ENCODE data around the gene USP51. TPM values are rescaled to one million over a fixed set of nuclear protein-coding genes. Genes with fewer than 3 reads are reported as not detected.
"Not testable (repeated sequence)": the region's sequence is repeated elsewhere in the genome, so short reads cannot be mapped to it uniquely, and the experiment has no call there.

USP51 gene
- polyA plus RNA-seq, 3 donors = 11.5 to 13.7 (median 12.7) TPM

GRCh38 chrX:55480390-55481062 is 9.1 kb downstream of the USP51 start:
- no peak for DNase-seq

- DNase-seq = not testable (repeated sequence)
These were observed 9.7 kb downstream of the USP51 start for GRCh38 chrX:55479956-55480355.

DNA sequence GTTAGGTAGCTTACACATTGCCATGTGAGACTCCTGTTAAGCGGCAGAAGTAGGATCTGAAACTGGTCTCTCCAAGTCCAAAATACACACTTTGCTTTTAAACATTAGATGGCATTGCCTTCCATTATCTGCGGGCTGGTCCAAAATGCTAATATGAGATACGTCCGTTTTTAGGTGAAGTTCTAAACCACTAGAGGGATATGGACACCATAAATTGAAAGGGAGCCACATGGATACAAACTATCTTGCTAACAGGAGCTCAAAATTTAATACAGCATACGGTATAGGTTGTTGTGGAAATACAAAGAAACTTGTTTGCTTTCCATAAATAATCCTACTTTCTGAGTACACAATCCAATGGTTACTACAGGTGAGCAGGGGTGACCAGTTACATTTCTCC is 23.9 kb downstream of the USP51 start:
- not testable (repeated sequence) for DNase-seq

DNA sequence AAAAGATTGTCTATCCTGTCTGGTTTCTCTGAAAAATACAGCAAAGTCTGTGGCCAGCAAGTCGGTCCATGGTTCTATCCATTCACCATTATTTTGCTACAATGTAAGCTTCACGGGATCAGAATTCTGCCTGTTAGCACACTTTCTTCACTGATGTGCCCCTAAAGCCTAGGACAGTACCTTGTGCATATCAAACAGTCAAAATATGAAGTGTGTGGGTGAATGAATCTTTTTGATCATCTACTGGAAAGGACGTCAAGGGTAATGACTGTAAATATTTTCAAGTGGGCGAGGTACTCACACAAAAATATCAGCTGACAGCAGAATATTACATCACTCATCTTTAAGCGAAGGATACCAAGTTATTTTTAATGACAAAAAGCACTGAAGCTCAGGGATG is 24.5 kb downstream of the USP51 start:
- DNase-seq = not testable (repeated sequence)

DNA sequence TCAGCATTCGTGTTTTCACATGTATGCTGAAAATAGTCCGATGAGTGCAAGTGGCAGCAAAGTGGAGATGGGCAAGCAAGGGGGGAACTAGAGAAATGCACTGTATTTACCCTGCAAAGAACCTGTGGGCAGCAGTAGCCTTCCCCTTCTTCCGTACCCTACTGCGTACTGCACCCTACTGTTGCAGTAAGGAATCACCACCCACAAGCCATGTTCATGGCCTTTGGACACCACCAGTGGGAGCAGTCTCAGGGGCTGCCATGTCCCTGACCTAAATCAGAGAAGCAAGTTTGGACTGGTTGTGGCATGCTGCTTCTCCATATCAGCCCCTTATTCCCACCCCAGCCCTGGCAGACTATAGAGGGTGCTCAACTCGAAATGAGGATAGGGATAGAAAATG is 25.6 kb downstream of the USP51 start:
- not testable (repeated sequence) for DNase-seq

GRCh38 chrX:55459926-55460325 is 29.7 kb downstream of the USP51 start:
- not testable (repeated sequence) for DNase-seq

GRCh38 chrX:55459426-55459825 is 30.2 kb downstream of the USP51 start:
- not testable (repeated sequence) for DNase-seq

DNA sequence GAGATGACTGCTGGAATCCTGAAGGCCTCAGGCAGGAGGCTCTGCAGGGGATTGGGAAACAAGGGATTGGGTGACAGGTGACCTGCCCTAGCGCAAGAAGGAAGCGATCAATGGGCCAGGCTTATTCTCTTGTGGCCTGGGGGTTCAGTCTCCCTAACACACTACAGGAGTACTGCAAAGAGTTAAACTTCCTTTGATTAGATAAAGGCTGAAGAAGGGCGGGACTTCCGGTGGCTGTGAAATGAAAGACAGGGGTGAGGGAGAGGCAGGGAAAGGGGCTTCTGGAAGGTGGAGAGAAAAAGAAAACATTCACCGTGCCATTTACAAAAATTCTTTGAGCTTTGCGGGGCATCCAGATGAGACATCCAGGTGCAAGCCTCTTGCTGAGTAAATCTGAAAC is 33.9 kb downstream of the USP51 start:
- DNase-seq = not testable (repeated sequence)

DNA sequence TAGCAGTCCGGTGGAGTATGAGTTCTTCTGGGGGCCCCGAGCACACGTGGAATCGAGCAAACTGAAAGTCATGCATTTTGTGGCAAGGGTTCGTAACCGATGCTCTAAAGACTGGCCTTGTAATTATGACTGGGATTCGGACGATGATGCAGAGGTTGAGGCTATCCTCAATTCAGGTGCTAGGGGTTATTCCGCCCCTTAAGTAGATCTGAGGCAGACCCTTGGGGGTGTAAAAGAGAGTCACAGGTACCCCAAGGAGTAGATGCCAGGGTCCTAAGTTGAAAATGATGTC is 36.9 kb downstream of the USP51 start:
- no peak for DNase-seq

DNA sequence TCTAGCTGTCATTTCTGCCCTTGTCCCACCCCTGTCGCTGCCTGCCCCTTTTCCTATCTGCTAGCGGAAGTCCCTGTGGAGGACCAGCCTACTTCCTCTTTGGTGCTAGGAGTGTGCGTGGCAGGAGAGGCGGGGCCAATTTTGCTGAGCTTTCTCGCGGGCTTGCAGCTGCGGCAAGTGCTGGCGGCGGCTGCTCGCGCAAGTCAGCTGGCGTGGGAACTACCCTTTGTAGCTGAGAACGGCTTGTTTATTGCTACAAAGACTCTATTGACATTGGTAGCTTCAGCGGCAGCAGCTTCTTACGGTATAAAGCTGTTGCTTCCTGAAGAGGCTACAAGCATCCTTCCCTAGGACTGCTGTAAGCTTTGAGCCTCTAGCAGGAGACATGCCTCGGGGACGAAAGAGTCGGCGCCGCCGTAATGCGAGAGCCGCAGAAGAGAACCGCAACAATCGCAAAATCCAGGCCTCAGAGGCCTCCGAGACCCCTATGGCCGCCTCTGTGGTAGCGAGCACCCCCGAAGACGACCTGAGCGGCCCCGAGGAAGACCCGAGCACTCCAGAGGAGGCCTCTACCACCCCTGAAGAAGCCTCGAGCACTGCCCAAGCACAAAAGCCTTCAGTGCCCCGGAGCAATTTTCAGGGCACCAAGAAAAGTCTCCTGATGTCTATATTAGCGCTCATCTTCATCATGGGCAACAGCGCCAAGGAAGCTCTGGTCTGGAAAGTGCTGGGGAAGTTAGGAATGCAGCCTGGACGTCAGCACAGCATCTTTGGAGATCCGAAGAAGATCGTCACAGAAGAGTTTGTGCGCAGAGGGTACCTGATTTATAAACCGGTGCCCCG is 37.4 kb downstream of the USP51 start, which contains the start of gene MAGEH1:
Gene MAGEH1, plus strand, starts transcription at position 138 of the 843 bp plus-strand sequence. Its CDS starts 248 bp downstream, at position 386.
- DNase-seq = peak; percentile 81

- DNase-seq = no peak
These were observed 38.0 kb downstream of the USP51 start for GRCh38 chrX:55451626-55451989.

GRCh38 chrX:55451141-55451540 is 38.5 kb downstream of the USP51 start:
- DNase-seq = no peak

DNA sequence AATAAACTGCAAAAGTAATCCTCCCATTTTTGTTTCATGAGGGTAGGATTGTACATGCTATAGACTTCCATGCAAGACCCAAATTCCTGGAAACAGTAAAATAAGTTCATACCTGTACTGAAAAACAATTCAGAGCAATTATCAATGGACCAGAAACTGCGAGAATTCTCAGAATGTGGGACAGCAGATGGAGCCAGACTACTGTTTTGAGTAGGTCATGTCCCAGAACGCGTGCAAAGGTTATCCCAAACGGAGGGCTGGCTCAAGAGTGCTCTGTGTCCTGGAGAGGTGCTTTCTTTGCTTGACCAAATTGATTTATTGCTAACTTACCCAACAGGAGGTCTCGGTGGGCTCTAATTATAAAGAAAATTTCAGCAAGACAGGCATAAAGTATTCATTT is 39.4 kb downstream of the USP51 start:
- no peak for DNase-seq

- not testable (repeated sequence) for DNase-seq
These were observed 46.2 kb downstream of the USP51 start for GRCh38 chrX:55443468-55443867.

Other genes starting within 250 kb of the USP51 start
- gene PAGE3, start 224.9 kb downstream of the USP51 start, polyA plus RNA-seq (ENCODE audit: insufficient read length in 3 of 3) = not detected
- gene MAGEH1, start 37.7 kb downstream of the USP51 start, polyA plus RNA-seq (ENCODE audit: insufficient read length in 3 of 3) = 10 to 100 TPM; 65.9 to 79.4 (median 70.0) TPM
- gene FOXR2, start 133.6 kb upstream of the USP51 start, polyA plus RNA-seq (ENCODE audit: insufficient read length in 3 of 3) = not detected
- gene RRAGB, start 227.9 kb upstream of the USP51 start, polyA plus RNA-seq (ENCODE audit: insufficient read length in 3 of 3) = 10 to 100 TPM; 37.8 to 54.2 (median 43.5) TPM